GM12872 (cell line): ENCODE measurements around the gene BTNL2.

Source experiments
- TF ChIP-seq, protein P1 (sequence below): IDR thresholded peaks from 3 replicates; pipeline ENCODE4 v1.5.1; 2011; ENCODE audit warnings: low read depth, mild to moderate bottlenecking, low read length, moderate library complexity; ENCODE audit not compliant: insufficient read depth

Gene BTNL2

DNA sequence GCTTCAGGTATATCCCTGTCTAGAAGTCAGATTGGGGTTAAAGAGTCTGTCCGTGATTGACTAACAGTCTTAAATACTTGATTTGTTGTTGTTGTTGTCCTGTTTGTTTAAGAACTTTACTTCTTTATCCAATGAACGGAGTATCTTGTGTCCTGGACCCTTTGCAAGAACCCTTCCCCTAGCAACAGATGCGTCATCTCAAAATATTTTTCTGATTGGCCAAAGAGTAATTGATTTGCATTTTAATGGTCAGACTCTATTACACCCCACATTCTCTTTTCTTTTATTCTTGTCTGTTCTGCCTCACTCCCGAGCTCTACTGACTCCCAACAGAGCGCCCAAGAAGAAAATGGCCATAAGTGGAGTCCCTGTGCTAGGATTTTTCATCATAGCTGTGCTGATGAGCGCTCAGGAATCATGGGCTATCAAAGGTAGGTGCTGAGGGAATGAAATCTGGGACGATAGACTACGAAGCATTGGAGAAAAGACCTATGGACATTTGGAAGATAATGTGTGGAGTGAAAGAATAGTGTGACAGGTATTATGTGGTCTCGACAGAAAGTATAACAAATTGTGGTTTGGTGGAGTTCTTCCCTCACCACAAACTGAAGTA, 32.7 kb upstream of the BTNL2 start, which contains the start of gene HLA-DRA:
Gene HLA-DRA (plus strand): TSS at position 286 of the 613 bp plus-strand sequence. CDS start 64 bp downstream, at position 350.
- TF ChIP-seq, protein P1, sequence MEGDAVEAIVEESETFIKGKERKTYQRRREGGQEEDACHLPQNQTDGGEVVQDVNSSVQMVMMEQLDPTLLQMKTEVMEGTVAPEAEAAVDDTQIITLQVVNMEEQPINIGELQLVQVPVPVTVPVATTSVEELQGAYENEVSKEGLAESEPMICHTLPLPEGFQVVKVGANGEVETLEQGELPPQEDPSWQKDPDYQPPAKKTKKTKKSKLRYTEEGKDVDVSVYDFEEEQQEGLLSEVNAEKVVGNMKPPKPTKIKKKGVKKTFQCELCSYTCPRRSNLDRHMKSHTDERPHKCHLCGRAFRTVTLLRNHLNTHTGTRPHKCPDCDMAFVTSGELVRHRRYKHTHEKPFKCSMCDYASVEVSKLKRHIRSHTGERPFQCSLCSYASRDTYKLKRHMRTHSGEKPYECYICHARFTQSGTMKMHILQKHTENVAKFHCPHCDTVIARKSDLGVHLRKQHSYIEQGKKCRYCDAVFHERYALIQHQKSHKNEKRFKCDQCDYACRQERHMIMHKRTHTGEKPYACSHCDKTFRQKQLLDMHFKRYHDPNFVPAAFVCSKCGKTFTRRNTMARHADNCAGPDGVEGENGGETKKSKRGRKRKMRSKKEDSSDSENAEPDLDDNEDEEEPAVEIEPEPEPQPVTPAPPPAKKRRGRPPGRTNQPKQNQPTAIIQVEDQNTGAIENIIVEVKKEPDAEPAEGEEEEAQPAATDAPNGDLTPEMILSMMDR = no peak

GRCh38 chr6:32439139-32439538, 32.2 kb upstream of the BTNL2 start:
- TF ChIP-seq, protein P1 = no peak

GRCh38 chr6:32436995-32437836, 30.2 kb upstream of the BTNL2 start:
- TF ChIP-seq, protein P1 = no peak

GRCh38 chr6:32436186-32436585, 29.2 kb upstream of the BTNL2 start:
- TF ChIP-seq, protein P1 = no peak

DNA sequence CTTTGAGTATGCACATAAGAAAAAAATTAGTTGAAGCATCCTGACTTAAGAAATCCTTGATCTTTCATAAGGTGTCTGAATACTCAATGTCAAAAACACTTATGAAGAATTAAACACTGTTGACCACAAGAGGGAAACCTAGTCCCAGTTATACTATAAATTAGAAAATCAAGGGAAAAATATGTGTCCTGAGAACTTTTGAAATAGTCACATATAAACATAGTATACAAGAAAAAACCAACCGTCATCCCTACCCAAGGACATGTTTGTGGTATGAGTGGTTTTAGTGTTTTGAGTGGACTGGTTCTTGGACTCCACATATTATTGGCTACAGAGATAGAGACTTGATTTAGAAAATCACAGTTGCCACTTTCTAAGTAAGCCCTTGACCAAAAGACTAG, 25.1 kb upstream of the BTNL2 start:
- TF ChIP-seq, protein P1 = peak; percentile 22; the same call in 1 of the 3 replicates

DNA sequence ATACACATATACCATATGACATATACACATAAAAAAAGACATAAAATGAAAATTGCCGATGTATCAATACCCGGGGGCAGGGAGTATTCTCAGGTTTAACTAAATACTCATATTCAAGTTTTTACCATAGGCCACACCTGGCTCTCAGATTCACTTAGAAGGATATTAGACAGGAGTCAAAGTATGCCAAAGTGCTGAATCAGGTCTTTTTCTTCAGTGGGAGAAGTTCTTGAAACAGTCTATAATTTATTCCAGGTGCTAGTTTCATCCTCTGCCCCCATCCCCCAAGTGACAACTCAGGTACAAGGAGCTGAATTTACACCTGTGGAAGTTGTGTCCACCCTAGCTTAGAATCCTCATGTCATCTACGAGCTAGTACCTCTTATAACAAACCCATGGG, 24.2 kb upstream of the BTNL2 start:
- TF ChIP-seq, protein P1 = no peak

DNA sequence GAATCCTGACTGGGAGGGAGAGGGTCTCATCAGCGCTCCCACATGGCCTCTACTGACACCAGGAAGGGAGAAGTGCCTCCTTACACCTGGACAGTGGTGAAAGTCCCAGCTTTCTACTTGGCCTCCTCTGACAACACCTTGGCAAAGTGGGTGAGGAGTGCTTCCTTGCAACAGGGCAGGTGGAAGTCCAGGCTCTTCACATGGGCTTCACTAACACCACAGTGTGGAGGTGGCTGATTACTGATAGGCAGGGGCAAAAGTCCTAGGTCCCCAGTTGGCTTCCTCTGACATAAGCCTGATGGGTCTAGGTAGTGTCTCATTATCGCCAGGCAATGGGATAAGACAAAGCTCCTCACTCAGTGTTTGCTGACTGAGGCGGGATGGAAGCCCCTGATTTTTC, 23.2 kb upstream of the BTNL2 start:
- TF ChIP-seq, protein P1 = no peak
